GM12864 (cell line): ENCODE measurements around the gene ARHGAP24.

ENCODE experiments used
- DNase-seq: peaks from one replicate; pipeline ENCODE4 v3.0.0-alpha.2; 2011; ENCODE audit warnings: low read depth
- H3K4me3 ChIP-seq: 2 replicates; pipeline ENCODE4 v1.5.1; 2011; ENCODE audit warnings: mild to moderate bottlenecking, low read depth, low read length, control low read depth
- TF ChIP-seq, protein P1 (sequence below): IDR thresholded peaks from 2 replicates; pipeline ENCODE4 v1.5.1; 2011; ENCODE audit warnings: low read depth, mild to moderate bottlenecking, moderate library complexity, low read length, control low read depth, inconsistent platforms; ENCODE audit errors: missing control alignments

The ARHGAP24 gene

DNA sequence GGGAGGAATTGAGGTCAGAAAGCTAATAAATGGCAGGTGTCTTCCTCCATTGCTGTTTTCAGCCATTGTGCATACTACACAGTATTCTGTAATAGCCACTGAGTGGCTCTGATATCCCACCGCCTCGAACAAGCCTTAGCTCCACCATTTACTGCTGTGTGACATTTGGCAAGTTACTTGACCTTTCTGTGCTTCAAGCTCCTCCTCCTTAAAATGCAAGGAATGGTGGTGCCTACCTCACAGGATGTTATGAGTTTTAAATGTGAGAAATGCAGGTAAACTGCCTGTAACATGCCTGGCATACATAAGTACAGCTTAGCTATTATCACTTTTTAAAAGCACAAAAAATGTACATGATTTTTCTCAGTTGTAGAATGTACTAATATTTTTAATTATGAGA lies 464.0 kb downstream of the ARHGAP24 start:
- no peak overlapping the region for H3K4me3 ChIP-seq
- DNase-seq: no peak
- TF ChIP-seq, protein P1, sequence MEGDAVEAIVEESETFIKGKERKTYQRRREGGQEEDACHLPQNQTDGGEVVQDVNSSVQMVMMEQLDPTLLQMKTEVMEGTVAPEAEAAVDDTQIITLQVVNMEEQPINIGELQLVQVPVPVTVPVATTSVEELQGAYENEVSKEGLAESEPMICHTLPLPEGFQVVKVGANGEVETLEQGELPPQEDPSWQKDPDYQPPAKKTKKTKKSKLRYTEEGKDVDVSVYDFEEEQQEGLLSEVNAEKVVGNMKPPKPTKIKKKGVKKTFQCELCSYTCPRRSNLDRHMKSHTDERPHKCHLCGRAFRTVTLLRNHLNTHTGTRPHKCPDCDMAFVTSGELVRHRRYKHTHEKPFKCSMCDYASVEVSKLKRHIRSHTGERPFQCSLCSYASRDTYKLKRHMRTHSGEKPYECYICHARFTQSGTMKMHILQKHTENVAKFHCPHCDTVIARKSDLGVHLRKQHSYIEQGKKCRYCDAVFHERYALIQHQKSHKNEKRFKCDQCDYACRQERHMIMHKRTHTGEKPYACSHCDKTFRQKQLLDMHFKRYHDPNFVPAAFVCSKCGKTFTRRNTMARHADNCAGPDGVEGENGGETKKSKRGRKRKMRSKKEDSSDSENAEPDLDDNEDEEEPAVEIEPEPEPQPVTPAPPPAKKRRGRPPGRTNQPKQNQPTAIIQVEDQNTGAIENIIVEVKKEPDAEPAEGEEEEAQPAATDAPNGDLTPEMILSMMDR: no peak

DNA sequence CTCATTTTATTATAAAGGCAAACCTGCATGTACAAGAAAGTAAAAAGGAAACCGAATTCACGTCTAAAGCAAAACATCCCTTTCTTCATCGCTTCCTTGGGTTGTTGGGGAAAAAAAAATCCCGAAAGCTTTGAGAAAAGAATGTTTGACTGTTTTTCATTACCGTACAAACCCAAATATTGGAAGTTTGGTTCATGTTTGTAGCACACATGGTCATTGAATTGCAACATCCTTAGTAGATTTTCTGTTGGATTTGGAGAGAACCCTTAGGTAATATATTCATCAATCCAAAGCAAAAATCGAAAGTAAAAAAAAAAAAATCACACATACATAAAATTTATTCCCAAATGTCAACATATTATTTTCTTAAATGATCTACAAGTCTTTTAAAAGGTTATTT lies 464.6 kb downstream of the ARHGAP24 start:
- H3K4me3 ChIP-seq: no peak overlapping the region
- DNase-seq: no peak
- TF ChIP-seq, protein P1: no peak

DNA sequence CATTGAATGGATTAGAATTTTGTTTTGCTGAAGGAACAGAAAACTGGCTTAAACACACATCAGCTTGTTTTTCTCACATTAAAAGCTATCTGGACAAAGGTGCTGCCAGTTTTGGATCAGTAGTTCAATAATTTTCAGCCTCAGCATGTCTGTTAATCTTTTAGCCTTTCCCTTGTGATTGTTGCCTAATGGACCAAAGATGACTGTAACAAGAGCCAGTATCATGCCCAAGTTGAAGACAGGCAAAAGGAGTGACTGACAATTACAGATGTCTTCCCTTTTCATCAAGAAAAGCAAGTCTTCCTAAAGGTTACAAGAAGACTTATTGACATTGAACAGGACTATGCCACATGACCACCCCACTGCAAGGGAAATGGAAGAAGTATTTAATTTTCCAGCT lies 465.2 kb downstream of the ARHGAP24 start:
- no peak for DNase-seq
- no peak overlapping the region for H3K4me3 ChIP-seq
- TF ChIP-seq, protein P1: no peak

DNA sequence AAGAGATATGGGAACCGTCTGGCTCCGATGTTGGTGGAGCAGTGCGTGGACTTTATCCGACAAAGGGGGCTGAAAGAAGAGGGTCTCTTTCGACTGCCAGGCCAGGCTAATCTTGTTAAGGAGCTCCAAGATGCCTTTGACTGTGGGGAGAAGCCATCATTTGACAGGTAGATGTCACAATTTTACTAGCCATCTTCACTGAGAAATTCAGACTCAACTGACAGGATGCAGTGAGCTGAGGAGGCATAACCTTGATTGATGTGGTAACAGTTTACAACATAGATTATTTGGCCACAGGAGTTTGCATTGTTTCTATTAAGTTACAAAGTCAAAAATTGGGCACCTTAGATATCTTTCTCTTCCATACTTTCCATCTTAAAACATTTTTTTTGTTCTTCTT lies 467.2 kb downstream of the ARHGAP24 start:
- H3K4me3 ChIP-seq: no peak overlapping the region
- TF ChIP-seq, protein P1: no peak
- no peak for DNase-seq

DNA sequence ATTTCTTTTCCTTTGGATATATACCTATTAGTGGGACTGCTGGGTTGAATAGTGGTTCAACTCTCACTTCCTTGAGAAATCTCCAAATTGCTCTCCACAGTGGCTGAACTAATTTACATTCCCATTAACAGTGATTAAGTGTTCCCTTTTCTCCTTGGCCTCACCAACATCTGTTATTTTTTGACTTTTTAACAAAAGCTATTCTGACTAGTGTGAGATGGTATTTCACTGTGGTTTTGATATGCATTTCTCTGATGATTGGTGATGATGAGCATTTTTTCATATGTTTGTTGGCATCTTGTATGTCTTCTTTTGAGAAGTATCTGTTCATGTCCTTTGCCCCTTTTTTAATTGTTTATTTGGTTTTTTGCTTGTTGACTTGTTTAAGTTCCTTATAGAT lies 471.9 kb downstream of the ARHGAP24 start:
- TF ChIP-seq, protein P1: no peak
- no peak overlapping the region for H3K4me3 ChIP-seq
- DNase-seq: no peak

DNA sequence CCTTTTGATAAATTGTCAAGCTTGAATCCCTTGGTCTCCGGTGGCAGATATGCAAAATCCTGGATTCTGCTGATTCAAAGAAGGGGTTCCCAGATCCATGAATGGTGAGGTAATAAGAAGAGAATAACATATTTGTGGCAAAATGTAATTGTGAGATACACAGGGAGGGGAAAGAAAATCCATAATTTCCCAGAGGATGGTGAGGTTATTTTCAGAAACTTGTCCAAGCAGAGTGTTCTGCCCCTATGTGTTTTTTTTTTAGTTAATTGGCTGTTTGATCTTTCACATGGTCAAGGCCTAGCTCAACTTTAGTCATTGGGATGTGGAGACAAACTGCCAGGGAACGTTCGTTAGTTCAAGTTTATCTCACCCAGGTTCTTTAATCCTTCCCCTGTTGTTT lies 476.1 kb downstream of the ARHGAP24 start:
- no peak for DNase-seq
- no peak overlapping the region for H3K4me3 ChIP-seq
- TF ChIP-seq, protein P1: no peak

DNA sequence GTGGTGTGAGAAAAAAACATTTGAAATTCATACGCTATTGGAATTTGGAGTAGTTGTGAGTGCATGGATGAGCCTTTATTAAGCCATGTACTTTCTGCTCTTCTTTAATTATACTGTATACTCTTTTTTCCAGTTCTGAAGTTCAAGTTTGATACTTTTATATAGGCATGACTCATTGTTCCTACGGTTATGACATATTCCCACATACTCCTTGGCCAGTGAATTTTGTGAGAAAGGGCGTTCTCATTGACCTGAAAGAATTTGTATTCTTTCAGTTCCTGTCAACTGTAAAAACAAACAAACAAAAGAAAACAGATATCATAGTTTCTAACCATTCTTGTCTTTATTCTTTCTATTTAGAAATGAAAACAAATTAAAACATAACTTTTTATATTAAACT lies 477.6 kb downstream of the ARHGAP24 start:
- no peak for DNase-seq
- no peak overlapping the region for H3K4me3 ChIP-seq

More for the DNA sequence above, 477.6 kb downstream of the ARHGAP24 start:
- TF ChIP-seq, protein P1: no peak
